Measurements from ENCODE around the gene ITIH3.

Gene ITIH3

GRCh38 chr3:52779011-52779836 is 15.4 kb upstream of the ITIH3 start:
- DNase-seq, result peak; percentile 43

GRCh38 chr3:52779837-52780585 is 14.6 kb upstream of the ITIH3 start:
- no peak for DNase-seq

GRCh38 chr3:52781741-52782140 is 12.9 kb upstream of the ITIH3 start:
- no peak for DNase-seq

GRCh38 chr3:52782412-52783210 is 12.0 kb upstream of the ITIH3 start:
- DNase-seq, result no peak

GRCh38 chr3:52783211-52783555 is 11.4 kb upstream of the ITIH3 start:
- DNase-seq, result no peak

- no peak for DNase-seq
Observed at GRCh38 chr3:52784021-52784621, 10.5 kb upstream of the ITIH3 start.

GRCh38 chr3:52784931-52785590 is 9.5 kb upstream of the ITIH3 start:
- no peak for DNase-seq

- no peak for DNase-seq
Observed at GRCh38 chr3:52786330-52787215, 8.0 kb upstream of the ITIH3 start.

- DNase-seq, result no peak
Observed at GRCh38 chr3:52787246-52787645, 7.3 kb upstream of the ITIH3 start.

GRCh38 chr3:52787672-52788625 is 6.6 kb upstream of the ITIH3 start:
- no peak for DNase-seq

GRCh38 chr3:52788890-52789745 is 5.5 kb upstream of the ITIH3 start:
- DNase-seq, result no peak

- no peak for DNase-seq
Observed at GRCh38 chr3:52789746-52790040, 4.9 kb upstream of the ITIH3 start.

GRCh38 chr3:52790337-52790736 is 4.3 kb upstream of the ITIH3 start:
- no peak for DNase-seq

GRCh38 chr3:52790741-52791140 is 3.9 kb upstream of the ITIH3 start:
- DNase-seq, result no peak

- DNase-seq, result no peak
Observed at GRCh38 chr3:52791366-52791765, 3.2 kb upstream of the ITIH3 start.

- DNase-seq, result no peak
Observed at GRCh38 chr3:52791928-52792327, 2.7 kb upstream of the ITIH3 start.

GRCh38 chr3:52792413-52792812 is 2.2 kb upstream of the ITIH3 start:
- no peak for DNase-seq

- no peak for DNase-seq
Observed at GRCh38 chr3:52792961-52793695, 1.5 kb upstream of the ITIH3 start.

Measured in activated CD8-positive, alpha-beta memory T cell treated with anti-CD3 and anti-CD28 coated beads for 24 hours (primary cell).